Left colon (tissue), 2 donors: ENCODE data around the gene G0S2. TPM values are rescaled to one million over a fixed set of nuclear protein-coding genes. Genes with fewer than 3 reads are reported as not detected.

Source experiments
- ATAC-seq: fragments of 200-7000 bp; cut with Tn5 transposase; one replicate; pipeline ENCODE4 v1.9.1; 2020; ENCODE audit warnings: mild to moderate bottlenecking, moderate library complexity
- DNase-seq, 2 donors: peaks; one replicate each; pipeline ENCODE4 v3.0.0-alpha.2; 2020
- intact Hi-C, 2 donors: fragments of 100-400 bp; cut with DNase I in 1 of 2; cut with micrococcal nuclease in 1 of 2; formaldehyde crosslinking; loops; one replicate each; pipeline versions ENCODE4 v1.11.2 to v1.14.0; 2022; cut with DNase I, micrococcal nuclease
- long read RNA-seq: library from polyadenylated mRNA; unstranded; transcript quantifications from one replicate; pipeline ENCODE4 v2.0.0, GENCODE V29; 2021
- total RNA-seq, 2 donors: library from RNA; stranded (reverse); fragmentation: NEBNext Ultra II Directional; extraction: Animal tissue kit (Norgen Biotek cat#: 25700); gene quantifications; one replicate each; pipeline ENCODE4 v1.2.1, GENCODE V29; 2021
- donor health status: DM: no; HTN: no; CAD: no.
- donor health status: DM: yes; HTN: yes; CAD: no.

G0S2 gene
- 1 to 10 TPM; 4.4 to 5.9 TPM for total RNA-seq
- long read RNA-seq, transcript G0S2-201 (2 exons, 866 nt), result major isoform, 10 of 10 reads
- long read RNA-seq, partial matches to known transcripts, result 0 of 10 reads
- long read RNA-seq, other reads (novel, unspliced or antisense), result 0 of 10 reads

- ATAC-seq (peak; percentile 81), DNase-seq (peak; percentile 70 to 84)
- intact Hi-C loops, result no loop called here
Observed at GRCh38 chr1:209674957-209675564, at the start of gene G0S2. Gene G0S2, plus strand, starts transcription at chr1:209675412. Its CDS starts 273 bp downstream, at chr1:209675685.

- DNase-seq (no peak), ATAC-seq (no peak)
- intact Hi-C loops, result no loop called here
Observed at GRCh38 chr1:209625791-209626285, 49.4 kb upstream of the G0S2 start.

- DNase-seq, result no peak
- intact Hi-C loops, result no loop called here
- ATAC-seq, result no peak
Observed at GRCh38 chr1:209626346-209627026, 48.7 kb upstream of the G0S2 start.

GRCh38 chr1:209627027-209627731 lies 48.0 kb upstream of the G0S2 start:
- DNase-seq (no peak), ATAC-seq (no peak)
- intact Hi-C loops, result no loop called here

GRCh38 chr1:209627732-209628196 lies 47.4 kb upstream of the G0S2 start:
- DNase-seq (peak; percentile 50 to 70), ATAC-seq (peak; percentile 57)
- intact Hi-C loops, result no loop called here

GRCh38 chr1:209628618-209629299 lies 46.5 kb upstream of the G0S2 start:
- intact Hi-C loops, result no loop called here
- ATAC-seq (no peak), DNase-seq (no peak)

GRCh38 chr1:209629621-209630382 lies 45.4 kb upstream of the G0S2 start:
- intact Hi-C loops, result loop anchor here in 1 of 2 donors (10.0 kb wide), 1 partner anchor 65 kb away; no protein-coding TSS in a partner anchor
- DNase-seq, result no peak
- ATAC-seq, result no peak

GRCh38 chr1:209630383-209631225 lies 44.6 kb upstream of the G0S2 start:
- intact Hi-C loops, result loop anchor here in 1 of 2 donors (10.0 kb wide), 1 partner anchor 64 kb away; no protein-coding TSS in a partner anchor
- ATAC-seq, result peak; percentile 82
- no peak for DNase-seq

GRCh38 chr1:209633335-209633997 lies 41.7 kb upstream of the G0S2 start:
- no peak for ATAC-seq
- intact Hi-C loops, result loop anchor here in 1 of 2 donors (10.0 kb wide), 1 partner anchor 61 kb away; no protein-coding TSS in a partner anchor
- DNase-seq, result no peak

- no peak for DNase-seq
- intact Hi-C loops, result loop anchor here in 1 of 2 donors (10.0 kb wide), 1 partner anchor 61 kb away; no protein-coding TSS in a partner anchor
- ATAC-seq, result no peak
Observed at GRCh38 chr1:209634005-209634737, 41.0 kb upstream of the G0S2 start.

GRCh38 chr1:209635850-209636249 lies 39.4 kb upstream of the G0S2 start:
- no peak for DNase-seq
- intact Hi-C loops, result loop anchor here in 1 of 2 donors (10.0 kb wide), 1 partner anchor 59 kb away; no protein-coding TSS in a partner anchor
- ATAC-seq, result no peak

GRCh38 chr1:209641832-209642172 lies 33.4 kb upstream of the G0S2 start:
- intact Hi-C loops, result no loop called here
- peak; percentile 54 to 74 for DNase-seq
- no peak for ATAC-seq

GRCh38 chr1:209642816-209643215 lies 32.4 kb upstream of the G0S2 start:
- intact Hi-C loops, result no loop called here
- ATAC-seq, result peak; percentile 95
- DNase-seq, result peak in 1 of 2 donors; percentile 76

GRCh38 chr1:209643285-209644020 lies 31.8 kb upstream of the G0S2 start:
- intact Hi-C loops, result no loop called here
- no peak for DNase-seq
- peak; percentile 46 for ATAC-seq
